Measurements from ENCODE around the gene PRKAG2.

PRKAG2 gene

GRCh38 chr7:151852486-151853396, 24.2 kb downstream of the PRKAG2 start:
- ChIA-PET CTCF (interaction anchor here (1.2 kb wide), 1 partner anchor 70 kb away, joined by 3 read pairs; no protein-coding TSS in a partner anchor), POLR2A (no interaction called here)
- no peak for DNase-seq (ENCODE audit: extremely low spot score)
- no peak for TF ChIP-seq CTCF (IDR thresholded peaks at IDR 0.05; ENCODE audit: control extremely low read depth, extremely low read depth, low read depth, missing control alignments)

GRCh38 chr7:151851782-151852181, 25.1 kb downstream of the PRKAG2 start:
- no peak for TF ChIP-seq CTCF (IDR thresholded peaks at IDR 0.05; ENCODE audit: control extremely low read depth, extremely low read depth, low read depth, missing control alignments)
- ChIA-PET POLR2A (interaction anchor here (0.7 kb wide), 1 partner anchor 629 kb away, joined by 5 read pairs; no protein-coding TSS in a partner anchor), CTCF (interaction anchor here (1.4 kb wide), 1 partner anchor 18 kb away, joined by 4 read pairs; no protein-coding TSS in a partner anchor)
- no peak for DNase-seq (ENCODE audit: extremely low spot score)

GRCh38 chr7:151851145-151851751, 25.7 kb downstream of the PRKAG2 start:
- DNase-seq (ENCODE audit: extremely low spot score): no peak
- ChIA-PET POLR2A (interaction anchor here (0.7 kb wide), 1 partner anchor 628 kb away, joined by 5 read pairs; no protein-coding TSS in a partner anchor), CTCF (interaction anchor here (1.4 kb wide), 1 partner anchor 19 kb away, joined by 4 read pairs; no protein-coding TSS in a partner anchor)
- TF ChIP-seq CTCF (IDR thresholded peaks at IDR 0.05; ENCODE audit: control extremely low read depth, extremely low read depth, low read depth, missing control alignments): no peak

- CTCF ChIA-PET: interaction anchor here (0.7 to 1.4 kb wide), 2 partner anchors 20 to 75 kb away, joined by 3 to 4 read pairs; no protein-coding TSS in a partner anchor
- no peak for DNase-seq (ENCODE audit: extremely low spot score)
- POLR2A ChIA-PET: no interaction called here
- TF ChIP-seq CTCF (IDR thresholded peaks at IDR 0.05; ENCODE audit: control extremely low read depth, extremely low read depth, low read depth, missing control alignments): no peak
Observed at GRCh38 chr7:151850491-151851124, 26.3 kb downstream of the PRKAG2 start.

GRCh38 chr7:151849879-151850260, 27.0 kb downstream of the PRKAG2 start:
- no peak for DNase-seq (ENCODE audit: extremely low spot score)
- ChIA-PET POLR2A (no interaction called here), CTCF (interaction anchor here (0.7 kb wide), 1 partner anchor 76 kb away, joined by 3 read pairs; no protein-coding TSS in a partner anchor)
- no peak for TF ChIP-seq CTCF (IDR thresholded peaks at IDR 0.05; ENCODE audit: control extremely low read depth, extremely low read depth, low read depth, missing control alignments)
